ENCODE results near the gene SNX11. TPM values are rescaled to one million over a fixed set of nuclear protein-coding genes. Genes with fewer than 3 reads are reported as not detected.

The SNX11 gene
- total and polyA plus RNA-seq, 9 donors = 6.9 to 12.9 (median 11.3) TPM

DNA sequence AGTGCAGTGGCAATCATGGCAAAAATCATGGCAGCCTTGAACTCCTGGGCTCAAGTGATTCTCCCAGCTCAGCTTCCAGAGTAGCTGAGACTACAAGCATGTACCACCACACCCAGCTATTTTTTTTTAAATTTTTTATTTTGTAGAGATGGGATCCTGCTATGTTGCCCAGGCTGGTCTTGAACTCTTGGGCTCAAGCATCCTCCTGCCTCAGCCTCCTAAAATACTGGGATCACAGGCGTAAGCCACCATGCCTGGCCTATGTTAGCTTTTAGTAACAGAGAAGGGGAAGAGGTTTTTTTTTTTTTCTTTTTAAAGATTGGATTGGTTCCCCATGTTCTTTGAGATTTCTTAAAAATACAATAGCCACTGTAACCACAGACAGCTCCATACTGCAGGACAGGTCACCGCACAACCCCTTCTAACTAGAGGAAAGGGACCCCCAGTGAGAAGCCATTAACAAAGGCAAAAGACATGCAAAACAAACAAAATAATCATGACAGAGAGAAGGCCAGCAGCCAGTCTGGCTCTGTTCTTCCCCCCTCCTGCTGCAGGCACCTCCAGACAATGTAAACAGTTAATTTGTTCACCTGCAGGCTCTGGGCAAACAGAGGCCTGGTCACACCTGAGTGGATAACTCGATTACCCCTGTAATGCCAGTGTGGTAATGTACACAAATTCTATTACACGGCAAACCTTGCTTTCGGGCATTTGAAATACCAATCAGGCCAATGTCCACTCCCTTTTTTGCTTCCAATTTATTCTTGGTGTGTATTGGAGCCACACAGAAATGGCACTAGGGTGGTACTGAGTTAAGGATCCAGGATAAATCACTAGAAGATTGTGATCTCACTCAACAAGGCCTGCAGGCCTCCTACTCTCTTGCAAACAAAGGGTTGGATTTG, 52.9 kb downstream of the SNX11 start:
- H3K4me1 ChIP-seq (ENCODE audit: control insufficient read depth, insufficient read depth, low read length) = peaks cover 5% of the 10 kb centered on the region
- no peaks in the 10 kb centered on the region for H3K9me3 ChIP-seq (replicated peaks; ENCODE audit: control insufficient read depth, low read depth, low read length)
- DNase-seq = no peak
- no peak overlapping the region for H3K4me3 ChIP-seq (ENCODE audit: low read length)
- H3K27me3 ChIP-seq (ENCODE audit: control insufficient read depth, insufficient read depth, low read length) = peaks cover 3% of the 10 kb centered on the region
- 33% methylated on average over 1 of the region's 5 CpGs for WGBS (ENCODE audit: insufficient coverage)
- H3K36me3 ChIP-seq (ENCODE audit: control insufficient read depth, insufficient read depth, low read length) = no peaks in the 10 kb centered on the region
- no peak overlapping the region for H3K27ac ChIP-seq (ENCODE audit: low read length)

DNA sequence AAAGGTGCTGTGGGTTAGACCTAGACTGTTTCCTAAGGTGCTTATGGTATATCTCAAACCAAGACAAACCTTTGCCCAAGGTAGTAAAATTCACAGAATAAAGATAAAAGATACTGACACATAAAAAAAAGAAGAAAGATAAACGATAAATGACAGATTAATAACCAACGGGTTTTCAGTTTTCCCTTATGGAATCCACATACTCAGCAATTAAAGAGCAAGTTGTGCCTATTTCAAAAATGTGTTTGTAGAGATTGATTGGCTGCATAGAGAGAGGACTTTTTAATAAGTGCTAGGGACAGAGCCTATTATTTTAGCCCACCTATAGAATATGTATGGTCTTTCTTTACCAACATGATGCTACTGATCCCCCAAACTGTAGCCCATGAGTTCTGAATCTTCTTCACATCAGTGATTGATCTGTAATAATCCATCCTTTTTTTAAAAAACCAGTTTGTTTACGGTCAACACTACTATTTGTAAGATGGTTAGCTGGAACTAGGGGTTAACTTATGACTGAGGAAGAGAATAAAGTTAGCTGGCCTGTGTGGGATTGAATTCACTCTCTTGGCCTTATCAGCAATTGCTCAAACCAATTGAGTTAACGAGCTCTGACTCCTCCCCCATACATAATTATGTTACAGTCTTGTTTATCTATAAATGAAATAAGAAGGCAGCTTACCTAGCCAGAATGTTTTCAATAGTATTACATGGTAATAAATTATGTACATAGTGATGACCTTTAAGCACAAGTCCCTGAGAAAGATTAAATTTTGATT, 53.8 kb downstream of the SNX11 start:
- WGBS (ENCODE audit: insufficient coverage) = no CpG with 5 or more reads among the region's 4 CpGs
- Histone ChIP-seq H3K36me3 (ENCODE audit: control insufficient read depth, insufficient read depth, low read length) (no peaks in the 10 kb centered on the region), H3K4me1 (ENCODE audit: control insufficient read depth, insufficient read depth, low read length) (peaks cover 5% of the 10 kb centered on the region), H3K27me3 (ENCODE audit: control insufficient read depth, insufficient read depth, low read length) (no peaks in the 10 kb centered on the region), H3K4me3 (ENCODE audit: low read length) (no peak overlapping the region), H3K9me3 (replicated peaks; ENCODE audit: control insufficient read depth, low read depth, low read length) (no peaks in the 10 kb centered on the region), H3K27ac (ENCODE audit: low read length) (no peak overlapping the region)
- DNase-seq = no peak

DNA sequence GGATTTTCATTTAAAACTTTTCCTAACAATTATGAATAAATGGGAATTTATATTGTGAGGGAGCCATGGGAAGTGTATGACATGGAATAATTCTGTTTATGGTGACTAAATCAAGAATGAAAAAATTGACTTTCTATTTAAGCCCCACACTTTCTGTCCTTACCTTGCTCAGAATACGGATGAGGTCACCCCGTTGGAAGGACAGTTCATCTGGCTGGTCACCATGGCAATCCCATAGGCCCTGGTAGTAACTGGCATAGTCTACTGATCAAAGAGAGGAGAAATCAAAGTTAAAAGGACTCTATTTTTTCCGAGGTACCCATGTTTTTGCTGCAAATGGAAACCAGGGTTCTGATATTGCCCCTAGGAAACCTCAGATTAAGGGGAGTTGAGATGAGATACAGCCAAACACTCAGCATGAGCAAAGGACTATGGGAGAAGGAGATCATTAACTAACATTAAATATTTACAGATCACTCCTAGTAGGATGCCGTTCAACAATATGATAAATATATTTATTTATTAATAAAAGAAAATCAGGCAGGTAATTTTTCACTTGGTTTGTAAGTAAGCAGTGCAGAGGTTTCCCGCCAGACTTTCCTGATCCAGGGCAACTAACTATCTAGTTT, 54.9 kb downstream of the SNX11 start:
- no peak overlapping the region for H3K27ac ChIP-seq (ENCODE audit: low read length)
- H3K27me3 ChIP-seq (ENCODE audit: control insufficient read depth, insufficient read depth, low read length) = no peaks in the 10 kb centered on the region
- H3K4me1 ChIP-seq (ENCODE audit: control insufficient read depth, insufficient read depth, low read length) = peaks cover 2% of the 10 kb centered on the region
- no peak for DNase-seq
- H3K36me3 ChIP-seq (ENCODE audit: control insufficient read depth, insufficient read depth, low read length) = no peaks in the 10 kb centered on the region
- no peak overlapping the region for H3K4me3 ChIP-seq (ENCODE audit: low read length)
- 100% methylated on average over 1 of the region's 5 CpGs for WGBS (ENCODE audit: insufficient coverage)
- H3K9me3 ChIP-seq (replicated peaks; ENCODE audit: control insufficient read depth, low read depth, low read length) = no peaks in the 10 kb centered on the region

DNA sequence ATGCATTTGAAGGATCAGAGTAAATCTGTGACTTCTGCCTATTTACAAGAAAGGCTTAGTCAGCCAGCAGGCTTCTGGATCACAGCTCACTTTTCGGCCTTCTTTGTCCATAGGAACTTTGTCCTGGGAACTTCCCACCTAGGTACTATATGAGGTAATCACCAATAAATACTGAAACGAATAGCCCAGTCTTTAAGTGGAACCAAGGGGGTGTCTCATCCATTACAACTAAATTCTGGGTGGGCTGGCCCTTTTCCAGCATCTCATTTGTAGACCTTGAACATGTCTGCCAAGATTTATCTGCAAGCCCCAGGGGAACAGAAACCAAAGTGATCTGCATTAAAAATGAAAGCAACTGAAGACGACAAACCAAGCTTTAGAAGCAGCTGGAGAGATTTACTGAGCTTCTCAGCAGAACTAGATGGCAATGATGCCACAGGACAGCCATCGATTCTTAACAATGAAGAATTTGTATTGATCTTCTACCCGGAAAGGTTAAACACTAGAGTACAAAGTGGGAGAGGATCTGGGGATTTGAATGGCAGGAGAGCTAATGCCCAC, 55.5 kb downstream of the SNX11 start:
- peak; percentile 20 for DNase-seq
- no peaks in the 10 kb centered on the region for H3K27me3 ChIP-seq (ENCODE audit: control insufficient read depth, insufficient read depth, low read length)
- no peaks in the 10 kb centered on the region for H3K9me3 ChIP-seq (replicated peaks; ENCODE audit: control insufficient read depth, low read depth, low read length)
- H3K36me3 ChIP-seq (ENCODE audit: control insufficient read depth, insufficient read depth, low read length) = no peaks in the 10 kb centered on the region
- no peak overlapping the region for H3K4me3 ChIP-seq (ENCODE audit: low read length)
- H3K27ac ChIP-seq (ENCODE audit: low read length) = no peak overlapping the region
- peaks cover 2% of the 10 kb centered on the region for H3K4me1 ChIP-seq (ENCODE audit: control insufficient read depth, insufficient read depth, low read length)
- 44% methylated on average over 3 of the region's 5 CpGs for WGBS (ENCODE audit: insufficient coverage)

DNA sequence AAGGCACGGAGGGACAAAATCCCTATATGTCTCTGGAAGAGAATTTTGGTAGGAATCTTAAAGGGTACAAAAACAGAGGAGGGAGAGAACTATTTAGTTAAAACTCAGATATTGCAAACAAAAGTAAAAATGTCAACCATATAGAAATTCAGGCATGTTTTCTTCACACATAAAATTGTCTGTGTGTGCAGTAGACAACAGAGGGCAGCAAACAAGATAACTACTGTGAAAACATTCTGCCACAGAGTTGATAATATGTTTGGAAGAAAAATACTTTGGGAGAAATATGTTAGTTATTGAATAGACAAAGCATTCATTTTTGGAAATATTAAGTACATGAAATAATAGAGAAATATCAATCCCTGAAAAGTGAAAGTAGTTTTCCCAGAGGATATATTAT, 56.2 kb downstream of the SNX11 start:
- Histone ChIP-seq H3K4me1 (ENCODE audit: control insufficient read depth, insufficient read depth, low read length) (peaks cover 2% of the 10 kb centered on the region), H3K27ac (ENCODE audit: low read length) (no peak overlapping the region), H3K27me3 (ENCODE audit: control insufficient read depth, insufficient read depth, low read length) (no peaks in the 10 kb centered on the region), H3K4me3 (ENCODE audit: low read length) (no peak overlapping the region), H3K9me3 (replicated peaks; ENCODE audit: control insufficient read depth, low read depth, low read length) (no peaks in the 10 kb centered on the region), H3K36me3 (ENCODE audit: control insufficient read depth, insufficient read depth, low read length) (no peaks in the 10 kb centered on the region)
- WGBS (ENCODE audit: insufficient coverage) = no CpG with 5 or more reads among the region's 1 CpG
- no peak for DNase-seq

DNA sequence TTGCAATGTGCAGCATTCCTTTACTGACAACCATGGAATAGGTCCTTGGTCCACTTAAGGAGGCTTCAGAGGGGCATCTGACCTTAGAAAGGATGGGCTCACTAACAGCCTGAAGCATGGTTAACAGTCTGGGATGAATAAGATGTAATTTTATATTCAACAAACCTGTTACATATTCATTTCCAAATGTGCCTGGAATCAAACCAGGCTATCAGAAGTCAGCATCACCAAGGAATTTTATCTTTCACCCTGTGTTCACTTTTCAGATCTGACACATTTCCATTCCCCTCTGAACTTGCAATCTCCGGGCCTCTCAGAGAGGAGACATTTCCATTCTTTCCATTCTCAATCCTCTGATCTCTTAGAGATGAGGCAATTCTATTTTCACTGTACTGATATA, 62.4 kb downstream of the SNX11 start:
- Histone ChIP-seq H3K27me3 (ENCODE audit: control insufficient read depth, insufficient read depth, low read length) (no peaks in the 10 kb centered on the region), H3K27ac (ENCODE audit: low read length) (no peak overlapping the region), H3K36me3 (ENCODE audit: control insufficient read depth, insufficient read depth, low read length) (no peaks in the 10 kb centered on the region), H3K4me3 (ENCODE audit: low read length) (no peak overlapping the region), H3K9me3 (replicated peaks; ENCODE audit: control insufficient read depth, low read depth, low read length) (no peaks in the 10 kb centered on the region), H3K4me1 (ENCODE audit: control insufficient read depth, insufficient read depth, low read length) (no peaks in the 10 kb centered on the region)
- DNase-seq = no peak
- WGBS (ENCODE audit: insufficient coverage) = no CpG with 5 or more reads among the region's 1 CpG

Other genes with a start within 250 kb of the SNX11 start
- gene SP2, start 211.5 kb upstream of the SNX11 start, total RNA-seq = 2.0 TPM
- gene SP2, start 211.5 kb upstream of the SNX11 start, polyA plus RNA-seq (ENCODE audit: insufficient read depth in 1 of 8, insufficient read length in 8 of 8, low replicate concordance in 1 of 8) = 10 to 100 TPM; 13.3 to 19.5 (median 17.0) TPM
- 11.8 TPM for gene PNPO, start 166.2 kb upstream of the SNX11 start, total RNA-seq
- 10 to 100 TPM in 1 of 8 donors, 1 to 10 TPM in 7; 5.9 to 10.2 (median 8.8) TPM for gene PNPO, start 166.2 kb upstream of the SNX11 start, polyA plus RNA-seq (ENCODE audit: insufficient read depth in 1 of 8, insufficient read length in 8 of 8, low replicate concordance in 1 of 8)
- not detected for gene PRR15L, start 149.9 kb upstream of the SNX11 start, total RNA-seq
- gene PRR15L, start 149.9 kb upstream of the SNX11 start, polyA plus RNA-seq (ENCODE audit: insufficient read depth in 1 of 8, insufficient read length in 8 of 8, low replicate concordance in 1 of 8) = 10 to 100 TPM in 1 of 8 donors, 1 to 10 TPM in 1, under 1 TPM in 4, not detected in 2; 0.11 to 10.7 (median 0.21) TPM
- 90.3 TPM for gene CDK5RAP3, start 136.7 kb upstream of the SNX11 start, total RNA-seq
- 10 to 100 TPM; 72.6 to 99.0 (median 83.5) TPM for gene CDK5RAP3, start 136.7 kb upstream of the SNX11 start, polyA plus RNA-seq (ENCODE audit: insufficient read depth in 1 of 8, insufficient read length in 8 of 8, low replicate concordance in 1 of 8)
- gene COPZ2, start 70.0 kb upstream of the SNX11 start, total RNA-seq = 99.2 TPM
- gene COPZ2, start 70.0 kb upstream of the SNX11 start, polyA plus RNA-seq (ENCODE audit: insufficient read depth in 1 of 8, insufficient read length in 8 of 8, low replicate concordance in 1 of 8) = 10 to 100 TPM; 30.1 to 68.0 (median 46.7) TPM
- 68.7 TPM for gene NFE2L1, start 59.4 kb upstream of the SNX11 start, total RNA-seq
- 100 to 1,000 TPM; 199 to 326 (median 258) TPM for gene NFE2L1, start 59.4 kb upstream of the SNX11 start, polyA plus RNA-seq (ENCODE audit: insufficient read depth in 1 of 8, insufficient read length in 8 of 8, low replicate concordance in 1 of 8)
- 54.0 TPM for gene CBX1, start 6.3 kb upstream of the SNX11 start, total RNA-seq
- gene CBX1, start 6.3 kb upstream of the SNX11 start, polyA plus RNA-seq (ENCODE audit: insufficient read depth in 1 of 8, insufficient read length in 8 of 8, low replicate concordance in 1 of 8) = 100 to 1,000 TPM in 3 of 8 donors, 10 to 100 TPM in 5; 75.5 to 118 (median 88.9) TPM

Data from muscle of leg (tissue), 11 donors.